Frontal cortex (tissue), 4 donors: ENCODE results near the gene CRACDL. TPM values are rescaled to one million over a fixed set of nuclear protein-coding genes. Genes with fewer than 3 reads are reported as not detected.

Experiments
- DNase-seq, 2 donors: peaks; one replicate each; pipeline ENCODE4 v3.0.0; 2012; ENCODE audit warnings: low spot score in 2 of 2
- FAIRE-seq: peaks from 2 replicates; lab custom pipeline; 2012; peaks lifted over from hg19 to GRCh38; lab: Jason Lieb, UNC
- total RNA-seq: library from RNA; depleted of rRNA; stranded (reverse); fragments of >200 nt; gene quantifications from one replicate; pipeline ENCODE4 v1.2.3, GENCODE V29; 2014
- donor health status: control.
- donor health status: control.
- donor health status: control.

The CRACDL gene
- total RNA-seq, 1 donor from 2014 or later, result 2.0 TPM

DNA sequence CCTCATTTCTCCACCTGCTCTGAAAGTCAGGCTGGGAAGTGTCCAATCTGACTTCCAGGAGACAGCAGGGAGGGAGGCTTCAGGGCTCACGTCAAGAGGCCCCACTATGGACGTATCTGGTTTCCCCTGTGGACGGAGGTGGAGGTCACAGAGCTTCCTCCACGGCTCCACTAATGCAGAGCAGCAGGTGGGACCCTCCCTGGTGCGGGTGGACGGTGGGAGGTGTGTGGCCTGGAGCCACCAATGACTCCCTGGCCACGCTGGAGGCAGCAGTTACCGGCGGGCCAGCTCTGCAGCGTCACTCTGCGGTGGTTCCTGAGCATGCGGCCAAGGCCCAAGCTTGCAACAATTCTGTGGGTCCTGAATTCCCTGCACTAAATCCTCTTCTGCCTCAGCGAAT, 9.0 kb downstream of the CRACDL start:
- DNase-seq (no peak), FAIRE-seq (no peak)

DNA sequence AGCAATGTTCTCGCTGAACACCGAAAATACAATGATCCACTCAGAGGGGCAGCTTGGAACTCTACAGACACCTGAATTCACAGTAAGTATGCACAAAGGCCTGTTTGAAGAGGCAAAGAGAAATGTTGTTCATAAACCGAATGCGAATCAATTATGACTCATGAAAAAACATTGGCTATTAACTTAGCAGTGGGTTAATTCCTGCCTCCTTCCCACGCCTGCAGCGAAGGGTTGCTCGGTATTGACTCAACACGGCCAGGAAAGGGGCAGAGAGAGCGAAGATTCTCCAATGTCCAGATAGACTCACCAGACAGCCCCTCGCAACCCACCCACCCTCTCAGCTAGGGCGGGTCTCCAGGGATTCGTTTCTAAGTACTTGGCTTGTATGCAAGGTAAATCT, 9.4 kb downstream of the CRACDL start:
- DNase-seq (no peak), FAIRE-seq (no peak)

GRCh38 chr2:98924910-98925309, 11.1 kb downstream of the CRACDL start:
- FAIRE-seq, result no peak
- DNase-seq, result no peak

DNA sequence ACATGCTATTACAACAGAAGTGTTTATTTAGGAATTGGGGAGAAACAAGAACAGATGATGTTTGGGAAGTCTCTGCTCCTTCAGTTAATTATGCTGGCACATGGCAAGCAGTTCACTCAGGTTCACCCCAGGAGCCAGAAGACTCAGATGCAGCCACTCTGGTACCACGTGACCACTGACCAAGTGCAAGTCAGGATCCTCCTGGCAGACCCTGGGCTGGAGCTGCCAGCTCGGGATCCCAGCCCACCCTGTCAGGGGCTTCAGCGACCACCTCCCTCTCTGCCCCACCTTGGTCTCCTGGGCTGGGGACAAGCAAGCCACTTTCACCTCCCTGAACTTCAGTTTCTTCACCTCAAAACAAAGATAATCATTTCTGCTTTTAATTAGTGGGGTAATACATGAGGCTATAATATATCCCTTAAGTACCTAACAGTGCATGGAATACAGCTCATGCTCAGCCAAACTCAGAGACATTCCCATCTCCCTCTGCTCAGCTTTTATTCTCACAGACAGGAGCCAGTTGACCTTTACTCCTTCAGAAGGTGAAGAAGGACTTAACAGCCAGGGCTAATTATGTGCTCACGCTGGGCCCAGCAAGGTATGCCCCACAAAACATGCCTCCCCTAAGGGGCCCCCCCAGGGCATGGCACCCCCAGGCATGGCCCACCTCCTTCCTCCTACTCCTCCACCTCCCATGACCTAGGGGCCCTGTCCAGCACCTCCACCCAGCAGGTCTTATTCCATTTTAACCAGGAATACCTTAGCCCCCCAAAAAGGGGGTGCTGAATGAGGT, 11.8 kb downstream of the CRACDL start:
- no peak for FAIRE-seq

DNA sequence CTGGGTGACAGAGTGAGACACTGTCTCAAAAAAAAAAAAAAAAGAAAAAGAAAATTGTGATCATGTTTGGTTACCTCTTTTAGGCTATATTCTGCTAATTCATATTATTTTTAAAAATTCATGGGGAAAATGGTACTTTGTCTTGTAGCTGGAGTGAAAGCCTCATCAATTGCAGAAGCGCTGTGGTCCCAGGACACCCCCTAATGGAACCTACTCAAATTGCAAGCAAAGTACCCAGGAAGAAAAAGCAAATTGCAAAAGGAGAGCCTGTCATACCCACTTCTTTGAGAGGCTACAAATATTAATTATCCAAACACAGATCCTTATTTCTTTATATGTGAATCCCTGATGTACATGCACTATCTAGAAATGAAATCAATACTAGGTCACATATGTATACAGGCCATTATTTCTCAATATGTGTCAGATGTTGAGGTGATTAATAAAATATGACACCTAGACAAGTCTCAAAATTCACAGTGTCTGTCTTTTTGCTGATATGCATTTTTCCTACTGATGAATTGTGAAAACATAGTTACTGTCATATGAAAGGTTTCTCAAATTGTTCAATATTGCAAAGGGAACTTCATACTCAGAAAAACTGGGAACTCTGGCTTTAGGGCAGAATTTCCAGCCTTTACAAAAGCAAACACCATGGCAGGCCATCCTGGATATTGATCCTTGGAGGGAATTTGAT, 12.6 kb downstream of the CRACDL start:
- no peak for FAIRE-seq
- no peak for DNase-seq

More for the DNA sequence above, 11.8 kb downstream of the CRACDL start:
- no peak for DNase-seq

GRCh38 chr2:98921062-98921461, 15.0 kb downstream of the CRACDL start:
- no peak for FAIRE-seq
- DNase-seq, result no peak

GRCh38 chr2:98917031-98917471, 19.0 kb downstream of the CRACDL start:
- DNase-seq (no peak), FAIRE-seq (no peak)

DNA sequence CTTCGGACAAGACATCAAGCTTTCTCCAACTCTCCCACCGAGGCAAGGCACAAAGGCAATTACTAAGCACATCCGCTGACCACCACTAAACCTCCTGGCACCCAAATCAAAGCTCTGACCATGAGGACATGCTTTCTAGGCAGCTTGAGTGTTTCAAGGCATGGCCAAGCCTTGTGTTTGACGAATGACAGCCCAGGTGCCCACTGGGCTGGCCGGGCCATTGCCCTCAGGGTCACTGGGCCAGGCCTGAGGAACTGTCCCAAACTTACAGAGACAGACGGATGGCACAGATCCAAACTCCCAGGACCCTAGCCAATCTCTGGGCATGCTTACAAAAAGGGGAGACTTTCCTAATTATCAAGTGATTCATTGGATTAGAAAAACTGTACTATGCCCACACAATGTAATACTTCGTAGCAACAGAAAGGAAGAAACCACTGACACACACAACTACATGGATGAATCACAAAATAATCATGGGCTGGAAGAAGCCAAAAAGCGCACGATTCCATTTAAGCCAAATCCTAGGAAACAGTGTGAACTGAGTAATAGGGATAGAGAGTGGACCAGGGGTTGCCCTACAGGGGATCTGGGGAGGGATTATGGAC, 20.2 kb downstream of the CRACDL start:
- no peak for FAIRE-seq
- no peak for DNase-seq

- FAIRE-seq, result no peak
- DNase-seq, result no peak
These were observed 21.1 kb downstream of the CRACDL start for GRCh38 chr2:98914713-98915580.

- no peak for DNase-seq
- no peak for FAIRE-seq
These were observed 21.9 kb downstream of the CRACDL start for GRCh38 chr2:98913916-98914712.

DNA sequence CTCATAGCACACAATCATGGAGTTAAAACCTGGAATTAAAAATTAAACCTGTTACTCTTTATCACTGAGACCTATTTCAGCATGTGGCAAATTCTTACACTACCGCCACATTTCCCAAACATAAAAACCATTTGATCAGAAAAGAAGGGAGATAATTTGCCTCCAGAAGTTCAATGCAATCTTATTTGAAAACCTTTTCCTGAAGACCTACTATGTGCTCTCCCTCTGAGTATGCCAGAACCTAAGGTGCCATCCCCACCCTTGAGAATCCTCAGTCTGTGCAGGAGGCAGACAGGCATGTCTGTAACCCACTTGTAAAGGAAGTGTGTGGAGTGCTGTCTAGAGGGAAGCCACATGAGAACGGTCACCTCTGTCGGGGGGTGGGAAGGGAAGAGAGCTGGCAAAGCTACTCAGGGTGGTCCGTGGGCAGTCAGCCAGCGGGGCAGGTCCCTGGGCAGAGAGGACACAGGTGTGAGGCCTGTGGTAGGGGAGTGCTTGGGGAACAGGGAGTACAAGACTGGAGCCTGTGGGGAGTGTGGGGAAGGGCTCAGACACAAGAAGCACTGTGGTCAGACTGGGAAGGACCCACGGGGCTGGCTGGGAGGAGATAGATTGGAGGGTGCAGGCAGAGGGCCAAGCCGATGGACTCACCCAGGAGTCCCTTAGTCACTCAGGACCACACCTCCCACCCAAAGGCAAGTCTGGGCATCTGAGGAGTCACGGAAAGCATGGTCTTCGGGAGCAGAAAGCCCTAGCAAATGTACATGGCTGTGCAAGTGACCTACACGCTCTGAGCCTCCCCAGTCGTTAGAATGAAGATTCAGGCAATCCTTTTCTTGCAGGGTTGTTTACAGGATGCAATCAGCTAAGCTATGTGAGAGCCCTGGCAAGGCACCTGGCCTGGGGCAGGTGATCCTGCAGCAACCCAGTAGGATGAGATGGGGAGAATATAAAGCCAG, 22.8 kb downstream of the CRACDL start:
- DNase-seq (no peak), FAIRE-seq (no peak)

DNA sequence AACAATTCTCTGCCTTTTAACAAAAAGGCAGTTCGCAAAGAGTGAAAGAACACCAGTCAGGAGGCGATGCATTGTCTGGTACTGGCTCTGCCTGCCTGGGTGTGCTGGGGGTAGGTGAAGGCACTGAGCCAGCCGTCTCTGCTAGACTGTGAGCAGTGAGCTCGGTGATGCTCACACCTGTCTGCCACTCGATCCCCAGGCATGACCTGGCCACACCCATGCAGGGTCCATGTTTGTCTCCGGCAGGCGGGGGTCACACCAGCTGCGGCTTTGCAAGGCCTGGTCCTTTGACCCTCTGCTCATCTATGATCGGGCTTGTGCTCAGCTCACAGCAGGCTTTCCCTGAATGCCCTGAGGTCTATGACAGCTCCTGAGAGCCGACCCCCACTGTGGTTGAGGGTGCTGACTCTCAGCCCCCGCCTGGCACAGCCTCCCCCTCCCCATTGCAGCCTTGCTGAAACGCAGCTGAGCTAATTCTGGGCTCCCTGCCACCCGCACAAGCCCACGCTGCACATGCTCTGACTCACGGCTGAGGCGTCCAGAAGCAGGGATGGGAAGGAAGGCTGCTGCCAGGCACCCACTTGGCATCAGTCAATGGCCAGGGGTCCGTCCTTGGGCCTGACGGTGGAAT, 23.7 kb downstream of the CRACDL start:
- DNase-seq (peak in 1 of 2 donors; percentile 60), FAIRE-seq (no peak)

- DNase-seq (no peak), FAIRE-seq (no peak)
These were observed 24.5 kb downstream of the CRACDL start for GRCh38 chr2:98911376-98912154.

- FAIRE-seq, result no peak
- DNase-seq, result no peak
These were observed 25.0 kb downstream of the CRACDL start for GRCh38 chr2:98911126-98911375.

- DNase-seq, result no peak
- no peak for FAIRE-seq
These were observed 25.5 kb downstream of the CRACDL start for GRCh38 chr2:98910349-98911125.
